Inferior parietal cortex (tissue), 1 donor: ENCODE measurements around the gene THAP2.
"Not testable (repeated sequence)": the region's sequence is repeated elsewhere in the genome, so short reads cannot be mapped to it uniquely, and the experiment has no call there.

ENCODE experiments used
- DNase-seq: peaks from one replicate; pipeline ENCODE4 v3.0.0-alpha.2; 2016; ENCODE audit errors: extremely low spot score

Gene THAP2

DNA sequence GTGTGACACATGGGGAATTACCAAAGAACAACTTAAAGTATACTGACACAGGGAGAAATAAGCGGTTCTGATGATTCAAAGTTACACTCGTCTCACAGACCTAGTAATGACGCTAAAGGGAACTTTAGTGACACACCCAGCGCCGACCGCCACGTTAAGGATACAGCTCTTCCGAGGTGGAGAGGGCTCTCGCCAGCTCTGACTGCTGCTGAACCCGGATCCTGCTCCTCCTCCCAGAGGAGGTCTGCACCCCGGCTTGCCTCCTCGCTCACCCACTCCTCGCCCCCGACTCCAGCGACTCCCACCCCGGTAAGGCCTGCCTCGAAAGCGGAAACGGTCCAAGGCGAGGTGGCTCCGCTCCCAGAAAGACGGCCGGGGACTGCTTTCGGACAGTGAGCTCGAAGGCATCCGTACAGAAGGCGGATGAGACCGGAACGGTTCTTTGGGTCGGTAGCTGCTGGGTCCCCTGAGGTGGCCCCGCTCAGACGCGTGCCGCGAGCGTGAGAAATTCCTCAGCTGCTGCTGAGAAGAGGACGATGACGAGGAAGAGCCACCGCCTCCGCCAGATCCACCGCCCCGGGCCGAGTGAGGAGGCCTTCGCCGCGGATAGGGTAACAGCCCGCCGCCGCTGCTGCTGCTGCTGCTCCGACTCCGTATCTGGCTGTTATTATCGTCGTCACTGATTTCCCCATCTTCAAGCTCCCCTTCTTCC is 1.1 kb upstream of the THAP2 start:
- peak; percentile 28 for DNase-seq

DNA sequence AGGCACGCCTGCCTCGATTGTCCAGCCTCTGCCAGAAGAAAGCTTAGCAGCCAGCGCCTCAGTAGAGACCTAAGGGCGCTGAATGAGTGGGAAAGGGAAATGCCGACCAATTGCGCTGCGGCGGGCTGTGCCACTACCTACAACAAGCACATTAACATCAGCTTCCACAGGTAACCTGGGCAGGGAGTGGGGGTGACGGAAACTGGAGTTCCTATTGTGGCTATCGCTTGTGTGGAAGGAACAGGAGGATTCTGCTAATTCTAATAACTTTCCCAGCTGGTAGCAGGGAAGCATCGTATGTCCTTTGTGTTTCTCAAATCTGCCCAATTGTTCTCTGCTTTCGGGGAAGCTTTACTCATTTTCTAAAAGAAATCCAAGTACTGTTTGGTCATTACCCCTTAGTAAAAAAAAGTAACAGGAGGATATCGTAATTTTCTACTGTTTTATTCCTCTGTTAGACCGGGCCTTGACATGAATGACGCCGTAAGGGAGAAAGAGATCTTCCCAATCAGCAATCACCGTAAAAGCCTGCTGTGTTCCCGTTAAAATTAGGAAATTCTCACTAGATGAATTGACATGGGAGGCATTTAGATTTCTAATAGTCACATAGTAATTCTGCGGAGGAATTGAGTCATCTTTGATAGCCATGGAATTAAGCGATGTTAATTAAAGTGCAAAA is 449 bp downstream of the THAP2 start:
- DNase-seq, result no peak

DNA sequence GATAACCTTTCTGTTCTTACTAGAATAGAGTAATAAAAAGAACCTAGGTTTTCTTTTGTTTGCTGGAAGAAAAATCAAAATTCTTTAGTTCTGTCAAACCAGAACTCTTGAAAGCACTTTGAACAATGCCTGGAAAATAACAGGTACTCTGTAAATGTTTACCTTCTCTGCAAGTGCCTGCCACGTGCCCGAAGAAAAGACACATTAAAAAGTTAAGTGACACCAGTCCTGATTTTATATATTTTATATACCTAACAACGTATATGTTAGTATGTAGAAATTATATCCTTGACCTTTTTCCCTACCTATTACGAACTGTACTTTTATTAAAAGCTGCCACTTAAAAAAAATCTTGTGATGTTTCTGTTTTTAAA is 976 bp downstream of the THAP2 start:
- DNase-seq, result no peak

DNA sequence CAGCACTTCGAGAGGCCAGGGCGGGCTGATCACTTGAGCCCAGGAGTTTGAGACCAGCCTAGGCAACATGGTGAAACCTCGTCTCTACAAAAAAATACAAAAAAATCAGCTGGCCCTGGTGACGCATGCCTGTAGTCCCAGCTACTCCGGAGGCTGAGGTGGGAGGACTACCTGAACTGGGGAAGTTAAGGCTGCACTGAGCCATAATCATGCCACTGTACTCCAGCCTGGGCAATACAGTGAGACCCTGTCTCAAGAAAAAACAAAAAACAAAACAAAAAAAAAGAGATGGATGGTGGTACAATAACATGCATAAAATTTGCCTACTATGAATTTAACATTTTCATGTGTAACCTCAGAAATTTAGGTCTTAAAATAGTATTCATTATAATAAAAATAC is 2.2 kb downstream of the THAP2 start:
- DNase-seq, result no peak

DNA sequence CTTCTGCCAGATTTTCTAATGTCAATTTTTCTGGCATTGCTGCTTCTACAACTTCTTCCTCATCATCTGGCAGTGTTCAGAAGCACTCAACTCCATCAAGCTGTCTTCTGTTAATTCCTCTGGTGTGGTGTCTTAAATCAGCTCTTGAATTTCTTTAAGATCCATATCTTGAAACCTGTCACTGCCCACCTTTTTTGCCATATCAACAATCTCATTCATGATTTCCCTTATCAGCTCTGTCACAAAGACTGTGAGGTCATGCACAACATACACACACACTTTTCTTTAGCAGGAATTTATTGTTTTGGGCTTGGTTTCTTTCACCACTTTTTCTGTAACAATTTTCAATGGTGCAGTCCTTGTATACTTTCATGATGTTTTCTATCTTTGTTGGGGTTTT is 7.2 kb downstream of the THAP2 start:
- DNase-seq, result no peak

DNA sequence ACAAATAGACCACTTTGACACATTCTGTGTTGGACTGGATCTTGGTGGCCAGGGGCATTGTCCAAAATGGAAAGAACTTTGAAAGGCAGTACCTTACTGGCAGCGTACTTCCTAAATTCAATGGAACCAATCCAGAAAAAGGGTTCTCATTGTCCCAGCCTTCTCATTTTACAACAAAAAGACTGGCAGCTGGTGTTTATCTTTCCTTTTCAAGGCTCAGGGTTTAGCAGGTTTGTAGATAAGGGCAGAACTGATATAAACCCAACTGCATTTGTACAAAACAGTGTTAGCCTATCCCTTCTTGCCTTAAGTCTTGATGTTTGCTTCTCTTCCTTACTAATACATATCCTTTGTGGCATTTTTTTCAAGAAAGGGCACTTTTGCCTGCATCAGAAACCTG is 7.7 kb downstream of the THAP2 start:
- no peak for DNase-seq

DNA sequence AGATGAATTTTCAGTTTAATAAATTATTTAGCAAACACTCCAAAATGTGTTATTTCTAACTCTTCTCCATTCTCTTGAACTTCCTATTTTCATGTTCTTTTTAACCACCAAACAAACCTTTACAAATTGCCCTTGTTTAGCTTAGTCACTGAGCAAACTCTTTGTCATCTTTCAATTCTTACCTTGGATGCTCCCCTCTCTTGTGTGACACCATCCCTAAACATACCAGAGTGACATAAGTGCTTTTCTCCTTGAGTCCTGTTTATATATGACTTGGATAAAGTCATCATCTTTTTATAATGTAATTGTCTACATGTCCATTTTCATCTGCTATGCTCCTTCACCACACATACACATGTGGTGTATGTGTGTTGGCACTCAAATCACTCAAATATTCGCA is 18.4 kb downstream of the THAP2 start:
- no peak for DNase-seq

DNA sequence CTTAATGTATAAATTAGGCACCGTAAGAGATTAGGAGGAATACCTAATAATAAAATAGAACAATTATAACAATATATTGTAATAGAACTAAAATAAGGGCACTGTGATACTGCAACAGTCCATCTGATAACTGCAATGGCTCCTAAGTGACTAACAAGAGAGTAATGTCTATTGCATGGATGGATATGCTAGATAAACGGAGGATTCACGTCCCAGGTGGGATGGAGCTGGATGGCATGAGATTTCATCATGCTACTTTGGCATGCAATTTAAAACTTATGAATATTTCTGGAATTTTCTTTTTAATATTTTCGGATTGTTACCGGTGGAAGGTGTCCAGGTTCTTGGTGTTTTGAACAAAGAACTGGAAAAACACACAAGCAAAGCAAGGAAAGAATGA is 19.5 kb downstream of the THAP2 start:
- DNase-seq, result no peak

DNA sequence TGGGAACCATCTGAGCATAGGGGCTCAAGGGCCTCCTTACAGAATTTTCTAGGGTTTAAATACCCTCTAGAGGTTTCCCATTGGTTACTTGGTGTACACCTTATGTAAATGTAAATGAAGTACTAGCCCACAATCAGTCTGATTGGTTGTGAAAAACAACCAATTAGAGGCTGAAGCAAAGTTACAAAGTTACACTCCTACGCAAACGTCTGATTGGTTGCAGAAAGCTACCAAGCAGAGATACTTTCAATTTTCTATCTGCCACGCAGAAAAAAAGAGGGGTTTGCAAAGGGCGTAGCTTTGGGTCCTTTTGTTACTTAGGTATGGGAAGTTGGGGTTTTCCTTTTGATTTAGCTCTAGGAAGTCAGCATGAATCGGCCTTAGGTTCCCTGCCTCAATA is 20.0 kb downstream of the THAP2 start:
- DNase-seq, result no peak

DNA sequence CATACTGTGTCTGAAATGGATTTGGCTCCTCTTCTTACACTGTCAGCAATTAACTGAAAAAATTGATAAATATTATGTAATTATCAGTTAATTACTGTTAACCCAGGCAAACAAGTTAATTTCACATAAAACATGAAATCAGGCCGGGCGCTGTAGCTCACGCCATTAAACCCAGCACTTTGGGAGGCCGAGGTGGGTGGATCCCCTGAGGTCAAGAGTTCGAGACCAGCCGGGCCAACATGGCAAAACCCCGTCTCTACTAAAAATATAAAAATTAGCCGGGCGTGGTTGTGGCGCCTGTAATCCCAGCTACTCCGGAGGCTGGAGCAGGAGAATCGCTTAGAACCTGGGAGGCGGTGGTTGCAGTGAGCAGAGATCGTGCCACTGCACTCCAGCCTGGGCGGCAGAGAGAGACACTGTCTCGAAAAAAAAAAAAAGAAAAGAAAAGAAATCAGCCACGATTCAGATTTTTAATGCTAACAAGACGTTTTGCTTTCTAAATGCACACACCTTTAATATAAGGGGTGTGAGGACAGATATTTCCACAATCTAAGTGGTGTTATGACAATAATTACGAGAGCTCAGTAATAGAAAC is 21.3 kb downstream of the THAP2 start:
- no peak for DNase-seq

DNA sequence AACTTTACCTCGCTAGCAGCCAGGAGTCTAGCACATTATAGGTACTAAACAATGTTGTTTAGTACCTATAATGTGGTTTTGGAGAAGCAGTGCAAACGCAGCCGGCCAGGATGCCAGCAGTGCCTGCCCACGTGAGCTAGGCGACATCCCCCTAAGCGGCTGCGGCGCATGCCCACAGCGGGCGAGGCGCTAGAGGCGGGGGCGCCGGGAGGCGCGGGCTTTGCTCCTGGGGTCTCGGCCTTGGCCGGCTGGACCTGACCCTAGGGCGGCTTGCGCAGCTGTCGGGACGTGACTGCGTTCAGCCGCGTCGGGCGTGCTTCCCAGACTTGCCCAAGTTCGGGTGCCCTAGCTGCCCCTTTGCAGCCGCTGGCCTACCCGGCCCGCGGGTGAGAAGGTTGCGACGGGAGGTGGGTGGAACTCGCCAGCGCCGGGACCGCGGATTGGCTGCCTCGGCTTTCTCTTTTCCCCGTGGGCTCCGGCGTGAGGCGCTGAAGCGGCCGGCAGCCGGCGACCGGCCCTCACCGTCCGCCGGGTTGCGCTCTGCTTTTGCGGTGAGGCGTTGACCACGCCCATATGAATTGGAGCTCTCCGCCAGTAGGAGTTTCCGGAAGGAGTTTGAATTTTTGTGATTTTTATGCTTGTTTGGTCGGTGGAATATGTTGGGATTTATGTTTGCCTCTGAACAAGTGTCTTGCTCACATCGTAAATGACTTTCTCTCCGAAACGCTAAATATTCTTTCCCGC is 22.0 kb downstream of the THAP2 start, which contains the start of gene TMEM19:
Gene TMEM19, plus strand, starts transcription at position 169 of the 744 bp plus-strand sequence. CDS start 599 bp downstream, outside the sequence.
- peak; percentile 91 for DNase-seq

DNA sequence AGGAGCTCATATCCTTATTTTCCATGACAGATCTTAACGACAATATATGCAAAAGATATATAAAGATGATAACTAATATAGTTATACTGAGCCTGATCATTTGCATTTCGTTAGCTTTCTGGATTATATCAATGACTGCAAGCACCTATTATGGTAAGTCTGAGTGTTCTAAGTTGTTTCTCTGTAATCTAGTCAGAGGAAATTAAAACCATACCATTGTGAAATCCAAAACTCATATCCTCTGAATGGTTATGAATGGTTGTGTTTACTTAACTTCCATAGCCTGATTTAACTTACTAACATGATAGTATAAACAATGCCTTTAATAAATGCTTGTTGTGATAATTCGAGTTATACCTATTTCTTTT is 22.5 kb downstream of the THAP2 start:
- DNase-seq, result no peak

DNA sequence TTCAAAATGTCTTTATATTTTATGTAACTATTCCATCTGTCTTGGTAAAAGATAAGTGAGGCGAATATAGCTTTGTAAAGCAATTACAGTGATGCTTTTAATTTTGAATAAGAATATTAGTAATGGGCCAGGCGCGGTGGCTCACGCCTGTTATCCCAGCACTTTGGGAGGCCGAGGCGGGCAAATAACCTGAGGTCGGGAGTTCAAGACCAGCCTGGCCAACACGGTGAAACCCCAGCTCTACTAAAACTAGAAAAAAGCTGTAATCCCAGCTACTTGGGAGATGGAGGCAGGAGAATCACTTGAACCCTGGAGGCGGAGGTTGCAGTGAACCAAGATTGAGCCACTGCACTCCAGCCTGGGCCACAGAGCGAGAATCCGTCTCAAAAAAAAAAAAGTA is 23.1 kb downstream of the THAP2 start:
- DNase-seq, result not testable (repeated sequence)

DNA sequence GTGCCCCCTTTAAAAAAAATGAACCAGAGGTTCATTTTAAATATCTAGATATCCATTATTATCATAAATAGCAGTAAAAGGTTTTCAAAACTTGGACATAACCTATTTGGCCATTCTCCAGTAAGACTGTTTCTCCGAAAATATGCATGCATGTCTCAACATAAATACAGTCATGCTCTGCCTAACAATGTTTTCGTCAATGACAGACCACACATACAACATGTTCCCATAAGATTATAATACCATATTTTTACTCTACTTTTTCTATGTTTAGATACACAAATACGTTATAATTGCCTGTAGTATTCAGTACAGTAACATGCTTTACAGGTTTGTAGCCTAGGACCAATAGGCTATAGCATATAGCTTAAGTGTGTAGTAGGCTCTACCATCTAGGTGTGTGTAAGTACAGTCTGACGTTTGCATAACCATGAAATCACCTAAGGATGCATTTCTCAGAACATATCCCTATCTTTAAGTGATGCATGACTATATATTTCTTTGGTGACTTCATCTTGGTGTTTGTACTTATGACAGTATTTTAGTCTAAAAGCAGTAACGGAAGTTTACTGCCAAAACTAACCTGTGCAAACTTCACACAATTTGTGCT is 25.0 kb downstream of the THAP2 start:
- DNase-seq, result no peak

DNA sequence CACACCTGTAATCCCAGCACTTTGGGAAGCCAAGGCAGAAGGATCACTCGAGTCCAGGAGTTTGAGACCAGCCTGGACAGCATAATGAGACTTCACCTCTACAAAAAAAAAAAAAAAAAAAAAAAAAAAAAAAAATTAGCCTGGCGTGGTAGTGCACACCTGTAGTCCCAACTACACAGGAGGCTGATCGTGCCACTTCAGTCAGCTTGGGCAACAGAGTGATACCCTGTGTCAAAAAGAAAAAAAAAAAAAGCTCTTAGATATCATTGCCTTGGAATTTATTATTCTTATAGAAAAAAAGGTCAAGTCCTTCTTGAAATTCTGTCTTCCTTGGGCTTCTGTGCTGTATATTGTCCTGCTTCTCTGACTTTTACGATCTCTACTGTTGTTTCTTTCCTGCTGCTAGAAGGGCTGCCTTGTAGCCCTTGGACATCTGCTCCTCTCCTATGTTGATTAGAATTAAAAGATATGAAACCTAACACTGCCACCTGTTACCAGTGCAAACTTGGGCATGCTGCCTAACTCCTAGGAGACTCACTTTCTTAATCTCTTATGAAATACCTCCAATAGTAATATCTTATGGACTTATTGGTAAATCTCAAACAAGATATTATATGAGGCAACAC is 27.5 kb downstream of the THAP2 start:
- DNase-seq, result no peak

DNA sequence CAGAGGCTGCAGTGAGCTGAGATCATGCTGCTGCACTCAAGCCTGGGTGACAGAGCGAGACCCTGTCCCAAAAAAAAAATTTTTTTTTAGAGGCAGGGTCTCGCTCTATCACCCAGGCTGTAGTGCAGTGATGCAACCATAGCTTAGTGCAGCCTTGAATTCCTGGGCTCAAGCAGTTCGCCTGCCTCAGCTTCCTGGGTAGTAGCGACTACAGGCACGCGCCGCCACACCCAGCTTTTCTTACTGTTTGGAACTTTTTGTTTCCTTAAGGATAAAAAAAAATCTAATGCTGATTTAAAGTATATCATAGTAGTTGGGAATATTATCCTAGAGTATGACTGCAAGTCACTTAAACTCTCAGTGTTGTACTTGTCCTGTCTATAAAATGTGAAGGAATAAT is 29.0 kb downstream of the THAP2 start:
- DNase-seq, result no peak

DNA sequence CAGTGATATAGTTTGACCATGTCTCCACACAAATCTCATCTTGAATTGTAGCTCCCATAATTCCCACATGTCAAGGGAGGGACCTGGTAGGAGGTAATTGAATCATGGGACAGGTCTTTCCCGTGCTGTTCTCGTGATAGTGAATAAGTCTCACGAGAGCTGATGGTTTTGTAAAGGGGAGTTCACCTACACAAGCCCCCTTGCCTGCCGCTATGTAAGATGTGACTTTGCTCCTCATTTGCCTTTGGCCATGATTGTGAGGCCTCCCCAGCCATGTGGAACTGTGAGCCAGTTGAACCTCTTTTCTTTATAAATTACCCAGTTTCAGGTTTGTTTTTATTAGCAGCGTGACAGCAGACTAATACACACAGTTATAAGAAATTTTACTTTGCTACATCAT is 29.6 kb downstream of the THAP2 start:
- DNase-seq, result not testable (repeated sequence)

DNA sequence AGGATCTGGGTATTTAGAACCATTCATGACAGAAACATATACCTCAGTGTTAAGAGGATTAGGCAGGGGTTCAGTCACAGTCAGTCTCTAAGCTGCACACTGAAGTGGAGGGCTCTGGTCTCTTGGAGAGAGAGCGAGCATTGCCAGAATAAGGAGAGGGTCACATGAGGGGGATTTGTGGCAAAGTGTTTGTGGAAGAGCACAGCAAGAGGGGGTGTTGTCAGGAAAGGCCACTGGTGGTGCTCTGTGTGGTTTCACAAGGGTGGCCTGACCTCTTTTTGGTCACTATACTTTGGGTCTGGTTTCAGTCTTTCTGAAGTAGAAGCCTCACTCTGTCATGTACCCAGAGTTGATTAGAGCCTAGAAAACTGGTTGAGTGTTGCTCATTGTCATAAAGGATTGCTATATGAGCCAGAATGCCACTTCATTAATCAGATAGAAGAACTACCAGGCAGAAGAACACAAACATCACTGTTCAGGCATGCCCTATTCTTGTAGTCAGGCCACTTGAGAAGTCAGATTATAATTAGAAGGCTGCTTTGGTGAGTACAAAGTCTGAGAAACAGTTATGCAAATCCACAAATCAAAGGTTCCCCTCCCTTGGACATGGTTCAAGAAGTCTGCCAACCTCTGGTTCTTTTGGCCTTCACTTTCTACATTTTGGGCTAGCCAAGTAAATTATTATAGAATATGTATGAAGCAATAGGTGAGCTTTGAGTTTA is 30.2 kb downstream of the THAP2 start:
- no peak for DNase-seq

DNA sequence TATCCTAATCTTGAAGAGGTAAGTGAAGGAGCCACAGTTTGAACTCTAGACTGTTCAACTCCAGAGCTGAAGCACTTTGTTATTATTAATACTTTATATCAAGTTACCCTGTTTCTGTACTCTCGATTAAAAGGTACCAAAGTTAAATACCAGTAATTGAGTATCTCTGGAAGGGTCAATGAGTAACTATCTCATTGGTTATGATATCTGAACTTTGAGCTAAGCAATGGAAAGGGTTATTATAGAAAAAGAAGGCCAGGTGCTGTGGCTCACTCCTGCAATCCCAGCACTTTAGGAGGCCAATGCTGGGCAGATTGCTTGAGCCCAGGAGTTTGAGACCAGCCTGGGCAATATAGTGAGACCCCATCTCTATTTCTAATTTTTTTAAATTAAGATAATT is 31.7 kb downstream of the THAP2 start:
- no peak for DNase-seq

DNA sequence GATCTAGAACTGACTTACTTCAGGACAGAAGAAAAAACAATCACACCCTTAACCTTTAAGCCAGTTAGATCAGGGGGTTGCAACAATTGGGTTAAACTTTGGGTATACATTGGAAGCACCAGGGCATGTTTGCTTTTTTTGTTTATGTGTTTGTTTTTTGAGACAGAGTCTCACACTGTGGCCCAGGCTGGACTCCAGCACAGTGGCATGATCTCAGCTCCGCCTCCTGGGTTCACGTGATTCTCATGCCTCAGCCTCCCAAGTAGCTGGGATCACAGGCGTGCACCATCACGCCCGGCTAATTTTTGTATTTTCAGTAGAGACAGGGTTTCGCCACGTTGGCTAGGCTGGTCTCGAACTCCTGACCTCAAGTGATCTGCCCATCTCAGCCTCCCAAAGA is 38.1 kb downstream of the THAP2 start:
- not testable (repeated sequence) for DNase-seq

DNA sequence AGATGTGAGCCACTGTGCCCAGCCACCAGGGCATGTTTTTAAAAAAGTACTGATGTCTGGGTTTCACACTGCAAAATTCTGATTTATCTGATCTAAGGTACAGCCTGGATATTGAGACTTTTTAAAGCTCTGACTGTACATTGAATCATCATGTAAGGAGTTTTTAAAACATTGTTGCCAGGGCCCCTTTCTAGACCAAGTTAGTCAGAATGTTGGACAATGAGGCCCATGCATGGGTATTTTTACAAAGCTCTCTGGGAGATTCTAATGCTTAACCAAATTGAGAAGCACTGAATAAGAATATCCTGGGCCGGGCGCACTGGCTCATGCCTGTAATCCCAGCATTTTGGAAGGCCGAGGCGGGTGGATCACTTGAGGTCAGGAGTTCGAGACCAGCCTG is 38.5 kb downstream of the THAP2 start:
- no peak for DNase-seq
